ENCODE results near the gene RIC3. TPM values are rescaled to one million over a fixed set of nuclear protein-coding genes. Genes with fewer than 3 reads are reported as not detected.

Gene RIC3
- total RNA-seq, 1 experiment from 2014 or later = 23.7 TPM

- Histone ChIP-seq H2AFZ (ENCODE audit: low read length) (no peak overlapping the region), H3K14ac (ENCODE audit: insufficient read depth, low read length) (no peak overlapping the region)
- WGBS (ENCODE audit: extremely low coverage, insufficient read length, low lambda C conversion rate) = no CpG with 5 or more reads among the region's 9 CpGs
These were observed 71.4 kb downstream of the RIC3 start for GRCh38 chr11:8097468-8097867.

More at GRCh38 chr11:8097468-8097867, 71.4 kb downstream of the RIC3 start:
- no peaks in the 10 kb centered on the region for H3K23me2 ChIP-seq (ENCODE audit: insufficient read length, low read depth, low read length, poor library complexity, severe bottlenecking)
- H2AK5ac ChIP-seq (ENCODE audit: insufficient read length, low read length) = no peak overlapping the region
- H3K23ac ChIP-seq (ENCODE audit: insufficient read length, low read depth, low read length) = no peak overlapping the region
- H3K56ac ChIP-seq (ENCODE audit: insufficient read length, low read depth, low read length) = no peak overlapping the region
- H2BK15ac ChIP-seq (ENCODE audit: low read depth, low read length) = no peak overlapping the region
- TF ChIP-seq CTCF (conservative IDR thresholded peaks at IDR 0.05) = no peak
- H3K27me3 ChIP-seq (ENCODE audit: insufficient read depth, low read length) = no peaks in the 10 kb centered on the region
- DNase-seq = no peak
- H3K9me3 ChIP-seq (ENCODE audit: control insufficient read depth, low read depth, low read length) = no peaks in the 10 kb centered on the region
- no peaks in the 10 kb centered on the region for H4K20me1 ChIP-seq (ENCODE audit: control insufficient read depth, insufficient read depth, insufficient read length)
- peaks cover 18 to 44% (median 31%) of the 10 kb centered on the region in 3 experiments; a peak in 6 of 7 replicates for H3K36me3 Mint-ChIP-seq (ENCODE audit: insufficient read depth in 1 of 3, low read depth in 3 of 3)
- H3K18ac ChIP-seq (ENCODE audit: insufficient read length, low read depth, low read length) = no peak overlapping the region
- H2BK12ac ChIP-seq (ENCODE audit: insufficient read length, low read depth, low read length) = no peak overlapping the region
- H2BK20ac ChIP-seq (ENCODE audit: low read depth, low read length, poor library complexity, severe bottlenecking) = no peak overlapping the region
- H4K5ac ChIP-seq (ENCODE audit: insufficient read length, low read depth, low read length) = no peak overlapping the region
- H3K4me1 Mint-ChIP-seq = peaks cover 0 to 3% of the 10 kb centered on the region in 2 experiments; a peak in 2 of 4 replicates
- H3K27me3 Mint-ChIP-seq (ENCODE audit: low read depth) = peaks cover 2% of the 10 kb centered on the region
- no peak overlapping the region for H2BK120ac ChIP-seq (ENCODE audit: low read depth, low read length, poor library complexity, severe bottlenecking)
- no peaks in the 10 kb centered on the region for H3K4me1 ChIP-seq (ENCODE audit: insufficient read depth, low read length)
- H4K8ac ChIP-seq (replicated peaks; ENCODE audit: insufficient read length, low read depth, low read length) = no peak overlapping the region
- no peak overlapping the region for H3K27ac ChIP-seq (ENCODE audit: insufficient read length, low read depth, low read length)
- no peak overlapping the region for H4K91ac ChIP-seq (ENCODE audit: insufficient read length, low read depth, low read length)
- no peak overlapping the region for H3K9ac ChIP-seq (ENCODE audit: extremely low read depth, insufficient read length, low read length)
- no peak overlapping the region for H2BK5ac ChIP-seq (ENCODE audit: insufficient read length, low read length)
- H3K9me3 Mint-ChIP-seq = no peaks in the 10 kb centered on the region
- H3K4ac ChIP-seq (ENCODE audit: low read depth, low read length) = no peak overlapping the region
- no peaks in the 10 kb centered on the region for H3K79me1 ChIP-seq (ENCODE audit: insufficient read depth, low read depth, low read length, poor library complexity, severe bottlenecking)
- H3K4me2 ChIP-seq (ENCODE audit: insufficient read depth, insufficient read length, low read length) = no peak overlapping the region
- H3T11ph ChIP-seq (ENCODE audit: low read length) = no peak overlapping the region
- H3K4me3 Mint-ChIP-seq = no peak overlapping the region
- H3K27ac Mint-ChIP-seq = no peak overlapping the region
- H3K79me2 ChIP-seq (ENCODE audit: insufficient read depth, low read length) = no peaks in the 10 kb centered on the region

Measured in H9 (cell line).